GM20000 (cell line): ENCODE results near the gene TLK2.
A peak's percentile ranks its signal among the peaks of the same experiment; 100 is the strongest.

Experiments used
- DNase-seq: peaks from one replicate; pipeline ENCODE4 v3.0.0; 2012; ENCODE audit warnings: low spot score
- CTCF ChIP-seq: IDR thresholded peaks from 2 replicates; pipeline ENCODE4 v1.5.1; 2012; ENCODE audit warnings: mild to moderate bottlenecking, control low read depth; ENCODE audit errors: extremely low read depth, missing control alignments

The TLK2 gene

GRCh38 chr17:62652251-62653001, 173.8 kb downstream of the TLK2 start:
- no peak for DNase-seq
- no peak for TF ChIP-seq CTCF

GRCh38 chr17:62653002-62653825, 174.6 kb downstream of the TLK2 start:
- TF ChIP-seq CTCF: no peak
- peak; percentile 87 for DNase-seq

GRCh38 chr17:62653826-62654761, 175.5 kb downstream of the TLK2 start:
- no peak for DNase-seq

GRCh38 chr17:62655656-62656055, 177.0 kb downstream of the TLK2 start:
- no peak for DNase-seq
- no peak for TF ChIP-seq CTCF

More at GRCh38 chr17:62653826-62654761, 175.5 kb downstream of the TLK2 start:
- TF ChIP-seq CTCF: no peak

- TF ChIP-seq CTCF: no peak
- DNase-seq: no peak
Measured at GRCh38 chr17:62656446-62656845, 177.8 kb downstream of the TLK2 start.

GRCh38 chr17:62657145-62657665, 178.6 kb downstream of the TLK2 start:
- no peak for DNase-seq
- TF ChIP-seq CTCF: no peak
